GM12878 (cell line): ENCODE measurements around the gene FRYL. TPM values are rescaled to one million over a fixed set of nuclear protein-coding genes. Genes with fewer than 3 reads are reported as not detected.

Source experiments
- ATAC-seq: fragments of 200-7000 bp; cut with Tn5 transposase; 3 replicates; pipeline ENCODE4 v1.9.1; 2020; ENCODE audit warnings: mild to moderate bottlenecking, moderate library complexity
- BruUV-seq: library from RNA; stranded (reverse); fragments of 400-500 nt; replicated peaks from 2 replicates; lab custom pipeline; 2021; lab: Mats Ljungman, UMichigan
- CTCF ChIA-PET: fragments of 300-600 bp; sonication (Branson Sonifier 250); formaldehyde crosslinking; extraction: SDS; loops from one replicate; lab custom pipeline; 2021; ENCODE audit warnings: inconsistent platforms; lab: Yijun Ruan, JAX
- POLR2A ChIA-PET: fragments of 350-600 bp; formaldehyde crosslinking; extraction: SDS; loops from one replicate; lab custom pipeline; 2021; ENCODE audit warnings: inconsistent platforms; lab: Charles Lee
- RAD21 ChIA-PET: fragments of 300-600 bp; sonication (Branson Sonifier 250); formaldehyde crosslinking; loops from one replicate; lab custom pipeline; 2023; ENCODE audit warnings: antibody characterized with exemption; ENCODE audit not compliant: unreplicated experiment; lab: Charles Lee
- SMC1A ChIA-PET: fragments of 300-600 bp; sonication (Branson Sonifier 250); formaldehyde crosslinking; loops from one replicate; lab custom pipeline; 2023; ENCODE audit not compliant: unreplicated experiment, uncharacterized antibody; lab: Charles Lee
- DNase-seq: peaks from one replicate; pipeline ENCODE4 v3.0.0-alpha.2; 2011; ENCODE audit warnings: low read depth, low spot score
- FAIRE-seq: peaks from 3 replicates; lab custom pipeline; 2011; peaks lifted over from hg19 to GRCh38; lab: Jason Lieb, UNC
- H2AFZ ChIP-seq: 2 replicates; pipeline ENCODE4 v1.6.0; 2011; ENCODE audit warnings: low read depth, low read length, control low read depth; ENCODE audit not compliant: control insufficient read depth
- H3K27ac ChIP-seq: 2 replicates; pipeline ENCODE4 v1.5.1; 2011; ENCODE audit warnings: control low read depth; ENCODE audit not compliant: control insufficient read depth, insufficient read depth
- H3K27me3 ChIP-seq, 2 experiments: replicated peaks in 1 of 2; 2 replicates each; pipeline versions ENCODE4 v1.6.0 to v1.6.1; 2011; ENCODE audit warnings: low read length in 1 of 2; ENCODE audit not compliant: control insufficient read depth in 2 of 2, insufficient read depth in 2 of 2
- H3K36me3 ChIP-seq, 2 experiments: 2 replicates each; pipeline ENCODE4 v1.5.1; 2011; ENCODE audit warnings: low read length in 1 of 2; ENCODE audit not compliant: control insufficient read depth in 2 of 2, insufficient read depth in 2 of 2
- H3K4me1 ChIP-seq: 2 replicates; pipeline ENCODE4 v1.6.1; 2011; ENCODE audit warnings: mild to moderate bottlenecking, low read length, moderate library complexity, mixed read lengths; ENCODE audit not compliant: control insufficient read depth, insufficient read depth
- H3K4me2 ChIP-seq: 2 replicates; pipeline ENCODE4 v1.6.0; 2011; ENCODE audit warnings: control low read depth; ENCODE audit not compliant: control insufficient read depth, insufficient read depth
- H3K4me3 ChIP-seq: fragments of 200-600 bp; sonication (generic); 2 replicates; pipeline ENCODE4 v1.5.1; 2016
- H3K79me2 ChIP-seq: 2 replicates; pipeline ENCODE4 v1.6.0; 2011; ENCODE audit warnings: low read length; ENCODE audit not compliant: control insufficient read depth, insufficient read depth
- H3K9ac ChIP-seq: 2 replicates; pipeline ENCODE4 v1.8.0; 2011; ENCODE audit warnings: low read length, control low read depth, mixed read lengths; ENCODE audit not compliant: control insufficient read depth, insufficient read depth
- H3K9me3 ChIP-seq: replicated peaks from 3 replicates; pipeline ENCODE4 v1.5.1; 2011; ENCODE audit warnings: mild to moderate bottlenecking, low read length; ENCODE audit not compliant: control insufficient read depth, insufficient read depth
- H4K20me1 ChIP-seq: 2 replicates; pipeline ENCODE4 v1.6.0; 2011; ENCODE audit not compliant: control insufficient read depth, insufficient read depth
- BACH1 ChIP-seq: fragments of 450-650 bp; IDR thresholded peaks from 2 replicates; pipeline ENCODE4 v1.6.1; 2017; ENCODE audit warnings: mild to moderate bottlenecking, borderline replicate concordance
- FOXM1 ChIP-seq: IDR thresholded peaks from 2 replicates; pipeline ENCODE4 v1.6.1; 2012; ENCODE audit warnings: low read depth, mild to moderate bottlenecking, inconsistent platforms, low read length, moderate library complexity
- HDGF ChIP-seq: fragments of 450-650 bp; IDR thresholded peaks from 2 replicates; pipeline ENCODE4 v1.6.1; 2016; ENCODE audit warnings: antibody characterized with exemption
- NFIC ChIP-seq: IDR thresholded peaks from 2 replicates; pipeline ENCODE4 v1.6.1; 2012; ENCODE audit warnings: low read depth, mild to moderate bottlenecking, inconsistent platforms, low read length, moderate library complexity
- NR2C2 ChIP-seq: IDR thresholded peaks from 2 replicates; pipeline ENCODE4 v1.6.1; 2011; ENCODE audit warnings: borderline replicate concordance, low read depth; ENCODE audit not compliant: control insufficient read depth, insufficient read length
- PAX5 ChIP-seq: IDR thresholded peaks from 2 replicates; pipeline ENCODE4 v1.6.1; 2011; ENCODE audit warnings: low read depth, low read length, borderline replicate concordance
- POLR2AphosphoS5 ChIP-seq: IDR thresholded peaks from 2 replicates; pipeline ENCODE4 v1.6.1; 2011; ENCODE audit warnings: mild to moderate bottlenecking, low read length, inconsistent platforms
- RFX5 ChIP-seq: IDR thresholded peaks from 2 replicates; pipeline ENCODE4 v1.6.1; 2011; ENCODE audit warnings: low read depth, low read length, improper control_type of control experiment
- SIN3A ChIP-seq: IDR thresholded peaks from 2 replicates; pipeline ENCODE4 v1.6.1; 2012; ENCODE audit warnings: low read depth, low read length, improper control_type of control experiment
- SPI1 ChIP-seq: IDR thresholded peaks from 2 replicates; pipeline ENCODE4 v1.6.1; 2011; ENCODE audit warnings: low read depth, mild to moderate bottlenecking, low read length, moderate library complexity, borderline replicate concordance; ENCODE audit not compliant: insufficient read depth
- TCF7 ChIP-seq: IDR thresholded peaks from 2 replicates; pipeline ENCODE4 v1.6.1; 2014; ENCODE audit warnings: antibody characterized with exemption, borderline replicate concordance
- ZNF24 ChIP-seq: fragments of 450-650 bp; IDR thresholded peaks from 2 replicates; pipeline ENCODE4 v1.6.1; 2017; ENCODE audit warnings: antibody characterized with exemption, mild to moderate bottlenecking
- ZNF622 ChIP-seq: fragments of 450-650 bp; IDR thresholded peaks from 2 replicates; pipeline ENCODE4 v1.6.1; 2017; ENCODE audit warnings: mild to moderate bottlenecking, inconsistent platforms
- ZSCAN29 ChIP-seq: fragments of 450-650 bp; IDR thresholded peaks from 2 replicates; pipeline ENCODE4 v1.6.1; 2017; ENCODE audit warnings: mild to moderate bottlenecking, moderate library complexity
- WGBS: methylation state at CpG from one replicate; pipeline ENCODE4 v1.1.6; 2016; ENCODE audit warnings: low lambda C conversion rate; ENCODE audit not compliant: insufficient replicate concordance, insufficient coverage; ENCODE audit errors: missing lambda C conversion rate; 5-methylcytosine and 5-hydroxymethylcytosine counted together
- in situ Hi-C: fragments of 300-500 bp; cut with MboI; formaldehyde crosslinking; loops from 9 replicates; pipeline ENCODE4 v1.14.3; 2018; ENCODE audit warnings: mixed read lengths
- intact Hi-C: fragments of 100-400 bp; cut with micrococcal nuclease; formaldehyde crosslinking; loops from one replicate; pipeline ENCODE4 v1.14.2; 2022; ENCODE audit not compliant: unreplicated experiment
- polyA plus RNA-seq, 11 experiments: library from polyadenylated mRNA; depleted of rRNA in 4 of 11; unstranded in 6 of 11; stranded (reverse) in 5 of 11; fragments of >200 nt; fragmentation: Nextera tagmentation in 4 of 11; fragmentation: Illumina TruSeq in 1 of 11; extraction: Ambion mirVana in 4 of 11; extraction: Trizol in 1 of 11; gene quantifications; 1 replicate in 1 of 11; 2 replicates in 10 of 11; pipeline versions ENCODE4 v1.2.1 to v1.2.3, GENCODE V29; 2011 to 2016; ENCODE audit warnings: inconsistent platforms in 2 of 11, missing spikeins in 2 of 11, low read depth in 1 of 11
- total RNA-seq, 4 experiments: library from RNA; depleted of rRNA in 3 of 4; stranded (reverse); fragments of >200 nt in 3 of 4; fragmentation: Illumina TruSeq in 1 of 4; extraction: Trizol in 1 of 4; gene quantifications; 2 replicates each; pipeline versions ENCODE4 v1.2.1 to v1.2.3, GENCODE V29; 2013 to 2021
- TF ChIP-seq, protein P1 (sequence below): fragments of 150-350 bp; IDR thresholded peaks from 2 replicates; pipeline ENCODE4 v1.6.1; 2014; ENCODE audit warnings: mild to moderate bottlenecking, low read depth, low read length
- TF ChIP-seq, protein P2 (sequence below): fragments of 450-650 bp; IDR thresholded peaks from 2 replicates; pipeline ENCODE4 v1.6.1; 2016; ENCODE audit warnings: mild to moderate bottlenecking

FRYL gene
- total and polyA plus RNA-seq, 10 of the 15 experiments (the other 5 are each of a cell fraction or from before 2014, with no cell fraction given): 10.3 to 50.6 (median 28.7) TPM

DNA sequence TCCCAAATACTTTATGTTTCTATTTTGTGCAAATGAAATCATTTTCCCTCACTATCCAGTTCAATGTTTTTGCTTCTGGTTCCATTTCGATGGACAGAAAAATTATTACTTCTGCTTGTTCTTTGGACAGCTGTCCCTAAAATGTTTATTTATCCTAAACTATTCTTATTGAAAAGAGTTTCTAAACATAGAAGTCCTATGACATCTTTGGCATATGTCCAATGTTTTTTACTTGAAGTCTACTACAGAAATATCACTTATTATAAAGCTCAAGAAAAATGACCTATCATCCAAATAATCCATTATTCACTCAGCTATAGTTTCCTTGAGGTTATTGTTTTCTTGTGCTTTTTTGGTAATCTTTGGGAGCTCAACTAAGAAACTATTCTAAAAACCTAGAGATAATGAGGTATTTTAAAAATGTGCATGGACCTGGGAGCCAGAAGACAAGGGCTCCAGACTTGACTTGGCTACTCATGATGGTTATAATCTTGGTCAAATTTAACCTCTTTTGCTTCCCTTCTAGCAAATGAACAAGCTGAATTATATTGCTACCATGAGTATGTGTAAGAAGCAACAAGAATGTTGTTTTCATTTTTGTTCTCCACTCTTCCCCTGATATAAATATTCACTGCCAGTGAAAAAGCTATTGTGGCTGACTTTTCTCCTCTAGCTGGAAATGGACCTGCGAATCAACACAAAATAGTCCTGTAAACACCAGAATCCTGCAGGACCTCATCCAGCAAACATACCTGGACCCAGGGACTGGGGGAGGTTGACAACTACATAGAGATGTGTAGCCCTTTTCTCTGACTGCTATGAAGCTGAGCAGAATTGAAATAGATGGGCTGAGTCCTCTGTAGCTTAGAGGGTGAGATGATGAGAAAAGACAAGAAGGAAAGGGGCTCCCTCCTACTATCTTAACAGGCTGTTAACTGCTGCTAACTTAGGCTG, 137.4 kb downstream of the FRYL start (continued):
- TF ChIP-seq PAX5: no peak
- no peak for TF ChIP-seq HDGF
- no peak for TF ChIP-seq POLR2AphosphoS5
- TF ChIP-seq, protein P1, sequence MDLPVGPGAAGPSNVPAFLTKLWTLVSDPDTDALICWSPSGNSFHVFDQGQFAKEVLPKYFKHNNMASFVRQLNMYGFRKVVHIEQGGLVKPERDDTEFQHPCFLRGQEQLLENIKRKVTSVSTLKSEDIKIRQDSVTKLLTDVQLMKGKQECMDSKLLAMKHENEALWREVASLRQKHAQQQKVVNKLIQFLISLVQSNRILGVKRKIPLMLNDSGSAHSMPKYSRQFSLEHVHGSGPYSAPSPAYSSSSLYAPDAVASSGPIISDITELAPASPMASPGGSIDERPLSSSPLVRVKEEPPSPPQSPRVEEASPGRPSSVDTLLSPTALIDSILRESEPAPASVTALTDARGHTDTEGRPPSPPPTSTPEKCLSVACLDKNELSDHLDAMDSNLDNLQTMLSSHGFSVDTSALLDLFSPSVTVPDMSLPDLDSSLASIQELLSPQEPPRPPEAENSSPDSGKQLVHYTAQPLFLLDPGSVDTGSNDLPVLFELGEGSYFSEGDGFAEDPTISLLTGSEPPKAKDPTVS: no peak

DNA sequence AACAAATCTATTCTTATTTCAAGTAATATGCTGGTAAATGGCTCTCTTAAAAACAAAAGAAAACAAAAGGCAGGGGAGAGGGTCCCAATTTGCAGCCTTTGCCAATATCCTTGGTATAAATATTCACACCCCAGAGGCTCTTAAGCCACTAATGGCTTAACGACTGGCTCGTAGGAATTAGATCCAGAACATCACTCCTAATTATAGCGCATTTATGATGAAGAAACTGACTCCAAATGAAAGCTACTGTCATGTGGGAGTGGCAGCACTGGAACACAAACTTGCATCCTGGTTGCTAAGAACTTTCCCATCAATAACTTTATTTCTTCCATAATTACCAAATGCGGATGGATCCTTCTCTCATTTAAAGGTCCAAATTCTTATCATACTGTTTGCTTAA, 138.7 kb downstream of the FRYL start:
- ATAC-seq (no peak), DNase-seq (no peak), FAIRE-seq (no peak)
- intact Hi-C loops: no loop called here
- H3K4me3 ChIP-seq: no peak overlapping the region
- no peaks in the 10 kb centered on the region for H3K9me3 ChIP-seq
- no peaks in the 10 kb centered on the region for H3K4me1 ChIP-seq
- H3K27me3 ChIP-seq: no peaks in the 10 kb centered on the region
- CTCF ChIA-PET: interaction anchor here (1.3 kb wide), 1 partner anchor 22 kb away, joined by 3 read pairs; no protein-coding TSS in a partner anchor
- H4K20me1 ChIP-seq: no peaks in the 10 kb centered on the region
- POLR2A ChIA-PET: interaction anchor here (0.8 kb wide), 1 partner anchor 149 kb away, joined by 3 read pairs; no protein-coding TSS in a partner anchor
- SMC1A ChIA-PET: interaction anchor here (1.1 to 1.6 kb wide), 3 partner anchors 13 to 59 kb away, joined by 5 to 8 read pairs (median 5); no protein-coding TSS in a partner anchor
- 98% methylated on average over 4 of the region's 4 CpGs for WGBS
- in situ Hi-C loops: no loop called here
- no TSS peak for BruUV-seq
- H3K4me2 ChIP-seq: no peak overlapping the region
- RAD21 ChIA-PET: interaction anchor here (0.7 kb wide), 1 partner anchor 24 kb away, joined by 3 read pairs; no protein-coding TSS in a partner anchor
- H3K9ac ChIP-seq: no peak overlapping the region
- H3K36me3 ChIP-seq: no peaks in the 10 kb centered on the region
- no peak overlapping the region for H3K27ac ChIP-seq
- H2AFZ ChIP-seq: no peak overlapping the region
- peaks cover 6% of the 10 kb centered on the region for H3K79me2 ChIP-seq
- no peak for TF ChIP-seq RFX5
- TF ChIP-seq NR2C2: no peak
- TF ChIP-seq ZSCAN29: no peak
- TF ChIP-seq BACH1: no peak
- no peak for TF ChIP-seq NFIC
- TF ChIP-seq SIN3A: no peak
- no peak for TF ChIP-seq SPI1
- TF ChIP-seq TCF7: no peak
- TF ChIP-seq ZNF24: no peak
- TF ChIP-seq, protein P2, sequence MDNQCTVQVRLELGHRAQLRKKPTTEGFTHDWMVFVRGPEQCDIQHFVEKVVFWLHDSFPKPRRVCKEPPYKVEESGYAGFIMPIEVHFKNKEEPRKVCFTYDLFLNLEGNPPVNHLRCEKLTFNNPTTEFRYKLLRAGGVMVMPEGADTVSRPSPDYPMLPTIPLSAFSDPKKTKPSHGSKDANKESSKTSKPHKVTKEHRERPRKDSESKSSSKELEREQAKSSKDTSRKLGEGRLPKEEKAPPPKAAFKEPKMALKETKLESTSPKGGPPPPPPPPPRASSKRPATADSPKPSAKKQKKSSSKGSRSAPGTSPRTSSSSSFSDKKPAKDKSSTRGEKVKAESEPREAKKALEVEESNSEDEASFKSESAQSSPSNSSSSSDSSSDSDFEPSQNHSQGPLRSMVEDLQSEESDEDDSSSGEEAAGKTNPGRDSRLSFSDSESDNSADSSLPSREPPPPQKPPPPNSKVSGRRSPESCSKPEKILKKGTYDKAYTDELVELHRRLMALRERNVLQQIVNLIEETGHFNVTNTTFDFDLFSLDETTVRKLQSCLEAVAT: no peak
- no peak for TF ChIP-seq ZNF622
- no peak for TF ChIP-seq FOXM1
